HepG2 (cell line): ENCODE results near the gene TAAR1.

ENCODE experiments used
- RBAK ChIP-seq: sonication (generic); formaldehyde crosslinking; IDR thresholded peaks from 2 replicates; pipeline ENCODE4 v1.5.1; 2020; ENCODE audit warnings: mild to moderate bottlenecking, missing genetic modification reagents
- RBM22 ChIP-seq: fragments of 200-400 bp; formaldehyde crosslinking; optimal IDR thresholded peaks from 2 replicates; pipeline ENCODE3; 2017; ENCODE audit warnings: mild to moderate bottlenecking, low read length, moderate library complexity
- ZFX ChIP-seq: sonication (generic); formaldehyde crosslinking; IDR thresholded peaks from 2 replicates; pipeline ENCODE4 v1.4.0; 2020; ENCODE audit warnings: mild to moderate bottlenecking, low read depth, missing genetic modification reagents, moderate library complexity
- ZNF446 ChIP-seq: sonication (generic); formaldehyde crosslinking; IDR thresholded peaks from 2 replicates; pipeline ENCODE4 v1.5.0; 2020; ENCODE audit warnings: mild to moderate bottlenecking, missing genetic modification reagents

- no peak for TF ChIP-seq ZFX (CRISPR knock-in tag)
- TF ChIP-seq ZNF446 (CRISPR knock-in tag): no peak
- TF ChIP-seq RBM22: no peak
- TF ChIP-seq RBAK (CRISPR knock-in tag): no peak
These were observed 10.8 kb upstream of the TAAR1 start for GRCh38 chr6:132669690-132670291.
